HG02852 (cell line): ENCODE results near the gene THYN1.
"Not testable (repeated sequence)": the region's sequence is repeated elsewhere in the genome, so short reads cannot be mapped to it uniquely, and the experiment has no call there.

Experiments used
- ATAC-seq: cut with Tn5 transposase; IDR thresholded peaks from one replicate; pipeline ENCODE4 v1.9.1; 2021; ENCODE audit warnings: mild to moderate bottlenecking, moderate library complexity; ENCODE audit not compliant: unreplicated experiment

THYN1 gene

GRCh38 chr11:134253188-134253993, at the start of gene THYN1, which contains the start of gene ACAD8:
Gene THYN1, minus strand, starts transcription at chr11:134253352. Its CDS starts 470 bp downstream, at chr11:134252882.
Gene ACAD8, plus strand, starts transcription at chr11:134253568. Its CDS starts 33 bp downstream, at chr11:134253601.
- ATAC-seq, result peak; percentile 98

DNA sequence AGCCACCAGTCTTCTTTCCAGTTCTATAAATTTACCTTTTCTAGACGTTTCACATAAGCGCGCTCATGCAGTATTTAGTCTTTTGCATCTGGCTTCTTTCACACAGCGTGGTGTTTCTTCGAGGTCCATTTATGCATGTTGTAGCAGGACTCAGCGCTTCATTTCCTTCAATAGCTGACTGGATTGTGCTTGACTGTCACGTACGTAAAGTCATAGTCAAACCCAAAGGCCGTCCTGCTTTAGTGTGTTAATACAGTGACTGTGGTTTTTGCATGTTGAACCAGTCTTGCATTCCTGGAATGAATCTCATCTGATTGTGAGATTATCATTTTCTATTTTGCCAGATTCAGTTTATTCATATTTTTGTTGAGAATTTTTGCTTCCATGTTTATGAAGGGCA, 41.5 kb upstream of the THYN1 start:
- ATAC-seq, result no peak

GRCh38 chr11:134293119-134294113, 40.3 kb upstream of the THYN1 start:
- ATAC-seq, result no peak

- no peak for ATAC-seq
These were observed 39.5 kb upstream of the THYN1 start for GRCh38 chr11:134292661-134293060.

DNA sequence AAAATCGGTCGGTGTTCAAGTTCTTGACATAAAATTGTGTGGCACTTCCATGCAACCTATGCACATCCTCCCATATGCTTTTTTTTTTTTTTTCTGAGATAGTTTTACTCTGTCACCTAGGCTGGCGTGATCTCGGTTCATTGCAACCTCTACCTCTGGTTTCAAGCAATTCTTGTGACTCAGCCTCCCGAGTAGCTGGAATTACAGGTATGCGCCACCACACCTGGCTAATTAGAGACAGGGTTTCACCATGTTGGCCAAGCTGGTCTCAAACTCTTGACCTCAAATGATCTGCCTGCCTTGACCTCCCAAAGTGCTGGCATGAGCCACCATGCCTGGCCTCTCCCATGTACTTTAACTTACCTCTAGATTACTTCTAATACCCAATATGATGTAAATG, 38.0 kb upstream of the THYN1 start:
- ATAC-seq, result no peak

DNA sequence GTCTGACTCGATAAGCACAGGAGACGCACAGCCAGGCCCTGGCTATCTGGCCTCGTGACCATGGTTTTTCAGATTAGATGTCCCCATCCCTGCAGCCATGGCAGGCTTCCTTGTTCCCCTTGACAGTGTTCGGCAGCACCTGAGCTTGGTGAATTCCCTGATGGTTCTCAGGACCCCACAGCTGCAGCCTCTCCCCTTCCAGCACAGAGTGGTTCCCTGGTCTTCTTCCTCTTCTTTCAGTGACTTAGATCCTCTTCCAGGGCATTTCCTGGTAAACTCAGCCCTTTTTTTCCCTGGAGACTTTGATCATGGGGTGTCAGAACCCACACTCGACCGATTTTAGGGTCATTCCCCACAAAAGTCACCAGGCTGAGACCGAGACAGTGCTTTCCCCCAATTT, 37.5 kb upstream of the THYN1 start:
- ATAC-seq, result no peak

- no peak for ATAC-seq
These were observed 36.6 kb upstream of the THYN1 start for GRCh38 chr11:134289789-134290188.

DNA sequence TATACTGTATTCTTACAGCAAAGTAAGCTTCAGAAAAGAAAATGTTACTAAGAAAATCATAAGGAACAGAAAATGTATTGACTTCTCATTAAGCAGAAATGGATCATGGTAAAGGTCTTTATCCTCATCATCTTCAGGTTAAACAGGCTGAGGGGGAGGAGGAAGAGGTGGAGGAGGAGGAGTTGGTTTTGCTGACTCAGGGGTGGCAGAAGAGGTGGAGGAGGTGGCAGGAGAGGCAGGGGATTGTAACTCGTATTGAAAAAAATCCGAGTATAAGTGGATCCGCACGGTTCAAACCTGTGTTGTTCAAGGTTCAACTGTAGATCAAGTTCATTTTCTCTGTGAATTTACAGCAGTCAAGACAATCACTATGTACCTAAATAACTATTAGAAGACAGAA, 36.0 kb upstream of the THYN1 start:
- ATAC-seq, result no peak

DNA sequence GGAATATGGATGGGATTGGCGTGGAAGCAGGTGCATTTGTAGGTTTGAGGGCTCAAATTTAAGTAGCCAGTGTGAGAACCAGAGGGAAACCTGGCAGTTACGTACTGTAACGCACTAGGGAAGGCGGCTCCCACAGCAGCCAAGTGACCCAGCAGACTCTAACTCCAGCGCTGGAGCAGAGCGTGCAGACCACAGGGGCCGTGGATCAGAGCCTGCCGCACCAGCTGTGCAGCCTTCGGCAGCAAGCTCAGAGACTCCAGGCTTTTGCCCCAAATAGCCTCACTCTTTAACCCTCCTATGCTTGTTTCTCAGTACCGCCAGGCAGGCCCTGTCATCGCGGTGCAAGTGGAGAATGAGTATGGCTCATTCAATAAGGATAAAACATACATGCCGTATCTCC, 35.3 kb upstream of the THYN1 start:
- ATAC-seq, result no peak

DNA sequence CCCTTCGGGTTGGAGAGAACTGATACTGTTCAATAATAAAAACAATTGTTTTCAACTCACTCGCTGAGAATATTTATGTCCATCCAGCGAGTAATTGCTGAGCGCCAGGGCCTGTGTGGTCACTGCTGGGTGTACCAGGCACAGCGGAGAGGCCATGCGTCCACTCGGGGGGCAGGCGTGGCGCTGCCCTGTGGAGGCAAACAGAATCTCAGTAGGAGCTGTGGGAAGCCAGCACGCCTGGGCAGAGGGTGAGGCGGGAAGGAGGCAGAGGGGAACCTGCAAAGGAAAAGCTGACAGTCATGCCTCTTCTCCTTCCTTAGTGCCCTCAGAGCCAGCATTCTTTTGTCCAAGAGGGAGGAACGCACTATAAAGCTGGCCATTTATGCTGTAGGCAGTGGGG, 34.4 kb upstream of the THYN1 start:
- no peak for ATAC-seq

DNA sequence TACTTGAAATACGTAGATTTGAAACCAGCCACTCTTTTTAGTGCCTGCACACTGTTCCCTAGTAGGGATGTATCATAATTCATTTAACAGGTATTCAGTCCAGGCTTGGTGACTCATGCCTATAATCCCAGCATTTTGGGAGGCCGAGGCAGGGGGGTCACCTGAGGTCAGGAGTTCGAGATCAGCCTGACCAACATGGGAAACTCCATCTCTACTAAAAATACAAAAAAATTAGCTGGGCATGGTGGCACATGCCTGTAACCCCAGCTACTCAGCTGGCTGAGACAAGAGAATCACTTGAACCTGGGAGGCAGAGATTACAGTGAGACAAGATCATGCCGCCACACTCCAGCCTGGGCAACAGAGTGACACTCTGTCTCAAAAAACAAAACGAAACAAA, 31.2 kb upstream of the THYN1 start:
- not testable (repeated sequence) for ATAC-seq

GRCh38 chr11:134283461-134284230, 30.5 kb upstream of the THYN1 start:
- no peak for ATAC-seq

- no peak for ATAC-seq
These were observed 29.2 kb upstream of the THYN1 start for GRCh38 chr11:134282121-134283045.

DNA sequence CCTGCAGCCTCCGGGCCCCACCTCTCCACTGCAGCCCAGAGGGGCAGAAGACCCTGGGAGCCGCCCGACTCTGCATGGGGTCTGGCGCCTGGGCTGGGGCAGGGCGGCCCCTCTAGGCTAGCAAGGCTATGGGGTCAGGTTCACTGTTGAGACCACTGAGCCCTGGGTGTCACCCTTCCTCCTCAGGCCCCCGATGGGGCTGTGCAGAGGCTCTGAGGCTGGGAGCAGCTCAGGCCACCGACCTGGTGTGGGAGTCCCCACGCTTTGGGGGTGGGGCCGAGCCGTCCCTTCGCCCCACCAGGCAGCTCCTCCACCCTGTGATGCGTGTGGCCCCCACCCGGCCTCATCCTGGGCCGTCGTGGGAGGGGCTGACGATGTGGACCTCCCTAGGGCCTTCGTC, 28.5 kb upstream of the THYN1 start:
- not testable (repeated sequence) for ATAC-seq

DNA sequence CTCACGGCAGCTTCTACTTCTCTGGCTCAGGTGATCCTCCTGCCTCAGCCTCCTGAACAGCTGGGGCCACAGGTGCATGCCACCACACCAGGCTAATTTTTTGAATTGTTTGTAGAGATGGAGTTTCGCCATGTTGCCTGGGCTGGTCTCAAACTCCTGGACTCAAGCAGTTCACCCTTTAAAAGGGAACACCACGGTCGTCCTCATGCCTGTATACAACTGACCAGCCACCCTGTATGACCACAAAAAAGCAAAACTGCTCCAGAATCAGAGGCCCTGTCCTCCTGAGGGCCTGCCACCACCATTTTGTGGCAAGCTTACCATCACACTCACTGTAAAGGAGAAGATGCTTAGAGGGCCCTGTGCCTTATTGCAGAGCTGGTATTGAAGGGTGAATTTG, 25.2 kb upstream of the THYN1 start:
- no peak for ATAC-seq

- no peak for ATAC-seq
These were observed 24.2 kb upstream of the THYN1 start for GRCh38 chr11:134277183-134278001.

DNA sequence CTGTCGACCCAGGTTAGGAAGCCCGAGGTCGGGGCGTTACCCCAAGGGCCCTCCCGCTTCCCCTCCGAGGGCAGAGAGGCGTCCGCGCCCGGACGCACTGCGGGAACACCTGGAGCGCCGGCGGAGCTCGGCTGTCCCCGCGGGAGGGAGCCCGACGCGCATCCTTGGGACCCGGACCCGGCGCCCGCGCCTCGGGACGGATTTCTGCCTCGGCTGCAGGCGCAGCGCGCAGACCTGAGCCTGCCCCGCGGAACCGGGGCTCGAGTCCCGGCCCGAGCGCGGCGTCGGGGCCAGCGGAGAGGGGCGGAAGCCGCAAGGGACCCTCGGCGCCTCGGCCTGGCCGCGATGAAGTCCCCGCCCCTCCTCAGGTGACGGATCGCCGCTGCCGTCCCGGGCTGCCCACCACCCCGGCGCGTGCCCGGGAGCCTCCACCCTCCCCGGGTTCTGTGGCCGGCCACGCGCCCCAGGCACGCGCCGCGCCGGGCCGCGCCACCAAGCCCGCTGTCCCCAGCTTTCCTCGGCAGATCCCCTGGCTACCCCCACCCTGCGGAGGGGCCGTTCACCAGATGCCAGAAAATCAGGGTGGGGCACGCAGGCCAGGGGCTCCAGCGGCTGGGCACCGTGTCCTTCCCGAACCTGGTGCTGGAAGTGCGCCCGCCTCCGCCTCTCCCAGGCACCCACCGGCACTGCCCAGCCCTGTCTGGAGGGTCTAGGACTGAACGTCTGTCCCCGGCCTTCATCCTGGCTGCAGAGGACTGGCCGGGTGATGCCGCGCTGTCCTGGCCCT, 23.4 kb upstream of the THYN1 start:
- ATAC-seq, result peak; percentile 5
